Esophagus squamous epithelium (tissue), 4 donors: ENCODE measurements around the gene PTPRM.

ENCODE experiments used
- POLR2A ChIP-seq, 4 donors: fragments of 450-650 bp; IDR thresholded peaks; one replicate each; pipeline ENCODE4 v1.6.1; 2017; ENCODE audit warnings: antibody characterized with exemption in 4 of 4, mild to moderate bottlenecking in 4 of 4, moderate library complexity in 3 of 4
- TF ChIP-seq, protein P1 (sequence below), 6 experiments: fragments of 450-650 bp in 4 of 6; fragments of 200-600 bp in 2 of 6; sonication (generic) in 2 of 6; IDR thresholded peaks; one replicate each; pipeline ENCODE4 v1.5.1; 2016 to 2019; ENCODE audit warnings: antibody characterized with exemption in 6 of 6, mild to moderate bottlenecking in 4 of 6, moderate library complexity in 4 of 6

DNA sequence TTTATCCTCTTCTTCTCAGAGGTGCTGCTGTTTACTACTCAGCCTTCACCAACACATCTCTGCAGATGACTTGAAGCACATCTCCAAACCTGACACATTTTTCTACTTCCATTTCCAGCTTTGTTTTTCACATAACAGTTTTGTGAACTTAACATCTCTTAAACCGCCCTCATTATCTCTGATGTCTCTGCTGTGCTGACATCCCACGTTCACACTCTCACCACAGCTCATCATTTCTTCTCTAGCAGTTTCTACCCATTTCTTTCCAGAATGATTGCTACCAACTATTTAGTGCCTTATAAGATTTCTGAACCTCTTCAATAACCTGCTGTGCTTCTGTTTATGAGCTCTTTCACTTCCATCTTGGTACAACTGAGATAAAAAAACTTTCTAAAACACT is 238.0 kb downstream of the PTPRM start:
- no peak for TF ChIP-seq POLR2A (IDR thresholded peaks at IDR 0.05)
- TF ChIP-seq, protein P1, sequence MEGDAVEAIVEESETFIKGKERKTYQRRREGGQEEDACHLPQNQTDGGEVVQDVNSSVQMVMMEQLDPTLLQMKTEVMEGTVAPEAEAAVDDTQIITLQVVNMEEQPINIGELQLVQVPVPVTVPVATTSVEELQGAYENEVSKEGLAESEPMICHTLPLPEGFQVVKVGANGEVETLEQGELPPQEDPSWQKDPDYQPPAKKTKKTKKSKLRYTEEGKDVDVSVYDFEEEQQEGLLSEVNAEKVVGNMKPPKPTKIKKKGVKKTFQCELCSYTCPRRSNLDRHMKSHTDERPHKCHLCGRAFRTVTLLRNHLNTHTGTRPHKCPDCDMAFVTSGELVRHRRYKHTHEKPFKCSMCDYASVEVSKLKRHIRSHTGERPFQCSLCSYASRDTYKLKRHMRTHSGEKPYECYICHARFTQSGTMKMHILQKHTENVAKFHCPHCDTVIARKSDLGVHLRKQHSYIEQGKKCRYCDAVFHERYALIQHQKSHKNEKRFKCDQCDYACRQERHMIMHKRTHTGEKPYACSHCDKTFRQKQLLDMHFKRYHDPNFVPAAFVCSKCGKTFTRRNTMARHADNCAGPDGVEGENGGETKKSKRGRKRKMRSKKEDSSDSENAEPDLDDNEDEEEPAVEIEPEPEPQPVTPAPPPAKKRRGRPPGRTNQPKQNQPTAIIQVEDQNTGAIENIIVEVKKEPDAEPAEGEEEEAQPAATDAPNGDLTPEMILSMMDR (IDR thresholded peaks at IDR 0.05): no peak
